GM19468 (cell line): ENCODE results near the gene PRELID3B.

Experiments used
- ATAC-seq: cut with Tn5 transposase; IDR thresholded peaks from one replicate; pipeline ENCODE4 v1.9.1; 2021; ENCODE audit warnings: mild to moderate bottlenecking, moderate library complexity, moderate number of reproducible peaks; ENCODE audit not compliant: unreplicated experiment; ENCODE audit errors: extremely low read depth

Gene PRELID3B

GRCh38 chr20:59028812-59029211, 13.8 kb downstream of the PRELID3B start:
- ATAC-seq, result no peak

DNA sequence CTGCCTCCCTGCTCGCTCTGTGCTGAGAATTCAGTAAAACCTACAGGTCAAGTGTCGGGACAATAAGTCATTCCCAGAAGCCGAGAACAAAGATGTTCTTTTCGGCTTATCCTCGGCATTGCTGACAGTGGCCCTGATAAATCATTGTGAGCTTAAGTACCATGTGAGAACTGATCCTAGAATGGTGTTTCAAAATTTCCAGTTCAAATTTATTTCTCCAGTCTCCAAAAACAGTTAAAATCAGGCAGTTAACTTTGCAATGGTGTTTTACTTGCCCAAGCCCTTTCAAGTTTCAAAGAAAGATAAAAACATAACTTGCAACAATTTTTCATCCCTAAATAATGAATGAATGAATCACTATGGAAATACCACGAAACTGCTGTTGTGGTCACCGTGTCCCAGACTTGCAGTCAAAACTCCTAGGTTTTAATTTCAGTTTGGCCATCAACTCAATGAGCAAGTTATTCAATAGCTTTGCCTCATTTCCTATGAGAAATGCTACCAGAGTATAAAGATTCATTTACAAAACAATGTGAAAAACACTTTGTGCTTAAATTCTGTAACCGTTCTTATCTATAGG, 14.8 kb downstream of the PRELID3B start:
- ATAC-seq, result no peak

- no peak for ATAC-seq
These were observed 15.5 kb downstream of the PRELID3B start for GRCh38 chr20:59026904-59027740.

GRCh38 chr20:59025511-59025910, 17.1 kb downstream of the PRELID3B start:
- ATAC-seq, result no peak

DNA sequence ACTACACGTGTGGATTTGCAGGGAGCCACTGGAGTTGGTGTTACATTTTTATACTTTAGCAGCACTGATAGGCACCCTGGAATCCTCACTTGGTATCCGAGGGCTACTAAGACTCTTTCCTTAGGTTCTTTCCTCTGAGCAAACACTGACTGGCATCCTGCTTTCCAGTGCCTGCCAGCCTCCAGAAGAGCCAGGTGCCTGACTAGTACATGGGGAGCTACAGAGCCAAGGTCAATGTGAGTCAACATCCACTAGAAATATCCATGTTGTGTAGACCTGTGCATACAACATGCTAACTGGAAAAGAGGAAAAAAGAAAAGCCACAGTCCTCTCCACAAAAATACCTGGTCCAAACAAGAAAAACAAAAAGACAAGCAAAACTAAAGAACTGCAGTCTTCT, 17.5 kb downstream of the PRELID3B start:
- no peak for ATAC-seq

- no peak for ATAC-seq
These were observed 18.5 kb downstream of the PRELID3B start for GRCh38 chr20:59024111-59024530.

GRCh38 chr20:59023616-59024015, 19.0 kb downstream of the PRELID3B start:
- ATAC-seq, result no peak

GRCh38 chr20:59022754-59023153, 19.8 kb downstream of the PRELID3B start:
- ATAC-seq, result no peak

DNA sequence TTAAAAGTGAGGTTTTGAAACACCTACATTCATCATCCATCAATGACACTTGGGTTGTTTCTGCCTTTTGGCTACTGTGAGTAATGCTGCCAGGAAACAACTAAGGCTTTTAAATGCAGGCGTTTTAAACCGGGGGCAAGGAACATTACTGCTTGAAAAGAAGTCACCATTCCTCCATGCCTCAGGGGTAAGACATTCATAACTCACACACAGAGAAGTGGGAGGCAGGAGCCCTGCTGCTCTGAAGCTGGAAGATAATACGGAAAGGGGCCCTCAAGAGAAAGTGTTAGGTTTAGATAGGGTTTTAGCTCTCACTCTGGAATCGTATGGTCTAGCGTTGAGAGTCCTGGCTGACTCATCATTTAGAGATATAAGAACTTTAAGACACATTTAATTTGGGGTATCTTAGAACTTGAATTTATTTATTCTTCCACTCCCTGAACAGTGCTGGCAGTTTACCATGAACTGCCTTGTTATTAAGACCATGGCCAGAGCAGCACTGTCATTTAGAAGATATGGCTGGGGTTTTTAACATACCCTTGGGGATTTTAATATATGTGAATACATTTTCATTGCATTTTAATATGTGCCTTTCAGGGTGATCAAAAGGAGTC, 21.5 kb downstream of the PRELID3B start:
- no peak for ATAC-seq

- ATAC-seq, result no peak
These were observed 23.4 kb downstream of the PRELID3B start, which contains the start of gene TUBB1 for GRCh38 chr20:59019217-59019616. Gene TUBB1 (plus strand): TSS chr20:59019429. CDS start chr20:59019523, 94 bp downstream.

DNA sequence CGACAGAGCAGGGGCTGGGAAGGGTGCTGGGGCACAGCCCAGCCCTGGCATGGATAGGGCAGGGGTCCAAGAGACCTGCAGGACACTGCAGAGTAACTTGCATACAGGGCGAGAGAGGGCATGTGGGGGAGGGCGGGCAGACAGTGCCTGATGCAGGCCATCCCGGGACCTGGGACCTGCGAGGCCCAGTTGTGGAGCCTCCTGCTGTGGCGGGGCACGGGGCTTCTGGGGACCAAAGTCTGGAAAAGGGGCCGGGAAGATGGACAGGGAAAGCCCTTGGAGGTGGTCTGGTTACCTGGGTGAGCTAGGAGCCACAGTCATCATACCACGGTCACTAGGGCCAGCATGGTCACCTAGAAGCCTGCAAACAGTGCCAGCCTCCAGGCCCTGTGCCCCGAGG, 23.8 kb downstream of the PRELID3B start:
- no peak for ATAC-seq

DNA sequence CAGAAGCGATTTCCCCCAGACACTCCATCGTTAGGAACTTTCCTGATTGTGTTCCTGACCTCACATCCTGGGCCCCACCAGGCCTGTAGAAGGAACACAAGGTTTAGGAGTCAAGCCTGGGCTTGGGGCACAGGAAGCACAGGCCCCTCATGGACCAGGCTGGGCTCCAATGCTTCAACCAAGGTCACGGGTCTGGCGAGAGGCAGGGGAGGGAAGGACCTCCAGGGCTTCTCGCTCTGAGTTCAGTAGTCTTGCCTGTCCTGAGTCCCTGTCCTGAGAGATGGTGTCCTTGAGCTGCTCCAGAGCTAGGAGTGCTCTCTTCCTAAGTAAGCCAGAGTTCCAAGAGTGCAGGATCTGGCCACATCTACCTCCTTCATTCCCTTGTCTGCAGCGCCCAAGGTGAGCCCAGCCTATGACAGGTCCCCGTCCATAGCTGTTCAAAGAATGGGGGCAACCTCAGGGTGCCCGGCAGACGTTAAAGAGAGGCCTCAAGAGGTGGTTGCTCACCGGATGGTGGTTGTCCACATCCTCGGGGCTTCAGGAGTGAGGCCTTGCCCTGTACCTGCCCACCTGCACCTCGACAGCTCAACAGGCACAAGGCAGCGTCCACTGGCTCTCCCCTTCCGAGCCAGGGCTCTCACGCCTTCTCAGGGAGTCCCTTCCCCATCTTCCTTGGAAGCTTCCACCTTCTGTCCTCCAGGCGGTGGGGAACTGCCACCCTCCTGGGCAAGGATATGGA, 24.9 kb downstream of the PRELID3B start:
- ATAC-seq, result no peak

- no peak for ATAC-seq
These were observed 25.6 kb downstream of the PRELID3B start for GRCh38 chr20:59016795-59017492.

DNA sequence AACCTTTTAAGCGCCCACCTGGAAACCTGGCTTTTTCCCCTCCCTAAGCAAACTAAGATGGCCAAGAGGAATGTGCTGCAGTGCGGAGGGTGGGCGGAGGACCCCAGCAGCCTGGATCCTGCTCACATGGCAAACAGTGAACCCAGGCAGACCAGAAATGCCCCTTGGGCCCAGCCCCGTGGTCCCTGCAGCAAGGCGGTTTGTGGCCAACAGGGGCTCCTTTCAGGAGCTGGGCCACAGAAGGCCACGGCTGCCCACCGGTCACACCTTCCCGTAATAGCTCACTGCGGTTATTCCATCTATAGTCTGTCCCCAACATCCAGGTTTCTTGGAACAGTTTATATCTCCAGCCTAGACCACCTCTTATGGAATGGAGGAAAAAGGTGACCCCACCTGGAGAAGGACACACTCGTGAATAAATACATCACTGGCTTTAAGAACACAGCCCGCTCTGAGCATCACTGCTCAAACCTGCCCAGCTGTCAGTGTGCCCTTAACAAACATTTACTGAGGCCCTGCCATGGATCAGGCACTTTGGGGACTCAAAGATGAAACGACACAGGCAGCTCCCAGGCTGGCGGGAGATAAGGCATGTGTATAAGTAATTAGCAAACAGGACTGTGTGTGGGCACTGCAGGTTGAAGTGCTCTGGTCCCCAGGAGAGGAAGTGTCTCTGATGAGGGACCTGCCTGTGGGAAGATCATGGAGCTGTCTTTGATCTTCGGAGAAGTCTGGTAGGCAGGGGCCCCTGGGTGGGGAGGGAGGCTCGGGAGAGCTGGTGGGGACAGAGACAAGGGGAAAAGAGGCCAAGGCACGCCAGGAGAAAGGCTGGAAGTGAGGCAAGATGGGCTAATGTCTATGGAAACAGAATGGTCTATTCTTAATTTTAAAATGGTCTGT, 26.5 kb downstream of the PRELID3B start:
- ATAC-seq, result no peak

- no peak for ATAC-seq
These were observed 27.2 kb downstream of the PRELID3B start for GRCh38 chr20:59015411-59015810.

DNA sequence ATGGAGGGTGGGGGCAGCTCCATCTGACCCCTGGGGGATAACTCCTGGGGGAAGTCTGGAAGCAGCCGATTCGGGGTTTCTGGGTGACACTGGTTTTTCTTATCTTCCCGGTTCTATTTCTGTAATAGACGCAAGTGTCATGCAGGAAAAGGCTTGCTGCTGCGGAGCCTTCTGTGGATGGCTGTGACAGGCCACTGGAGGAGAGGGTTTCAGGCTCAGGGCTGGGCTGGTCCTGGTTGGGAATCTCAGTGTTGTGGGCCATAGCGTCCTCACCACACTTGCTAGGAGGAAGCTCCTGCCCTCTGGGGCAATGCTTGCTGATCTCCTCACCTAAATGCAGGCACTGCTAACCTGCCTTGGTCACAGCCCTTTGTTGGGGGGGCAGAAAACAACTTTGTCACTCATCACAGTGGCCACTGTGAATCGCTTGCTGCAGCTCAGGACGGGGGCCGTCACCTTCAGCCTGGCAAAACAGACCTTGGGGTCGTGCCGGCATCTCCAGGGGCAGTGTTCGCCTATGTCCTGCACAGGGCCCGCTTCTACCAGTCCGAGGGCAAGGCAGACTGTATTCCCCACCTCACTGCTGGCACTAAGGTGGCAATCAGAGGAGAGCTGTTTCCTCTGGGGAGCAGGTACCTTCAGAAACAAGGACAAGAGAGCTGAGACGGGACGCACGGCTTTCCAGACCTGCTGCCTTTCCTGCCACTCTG, 27.8 kb downstream of the PRELID3B start:
- no peak for ATAC-seq

DNA sequence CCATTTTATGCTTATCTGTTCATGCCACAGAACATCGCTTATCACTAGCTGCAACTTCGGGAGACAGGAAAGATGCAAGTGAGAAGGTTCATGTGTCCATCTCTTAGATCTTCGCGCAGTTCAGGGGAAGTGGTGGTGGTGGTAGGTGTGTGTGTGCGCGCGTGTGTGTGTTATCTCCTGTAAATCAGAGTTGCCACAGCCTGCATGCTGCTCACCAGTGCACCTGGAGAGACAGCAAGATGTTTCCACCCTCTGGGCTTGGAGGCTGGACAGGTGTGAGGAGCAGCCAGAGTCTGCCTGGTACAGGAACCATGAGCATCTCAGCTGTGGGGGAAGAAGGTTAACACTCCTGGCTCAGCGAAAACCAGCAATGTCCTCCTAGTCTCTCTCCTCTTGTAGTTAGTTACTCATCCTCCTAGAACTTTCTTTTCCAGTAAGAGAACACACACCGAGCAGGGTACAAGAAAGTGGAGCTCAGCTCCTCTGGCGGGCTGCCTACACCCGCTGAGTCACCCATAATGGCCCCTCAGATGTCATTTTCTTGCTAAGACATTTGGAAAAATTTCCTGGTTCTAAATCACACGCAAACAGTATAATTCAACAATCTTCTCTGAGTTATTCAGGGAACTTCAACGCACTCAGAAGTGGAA, 28.5 kb downstream of the PRELID3B start:
- no peak for ATAC-seq
